Endothelial cell of umbilical vein (primary cell): Measurements from ENCODE around the gene KCNMA1. TPM values are rescaled to one million over a fixed set of nuclear protein-coding genes. Genes with fewer than 3 reads are reported as not detected.

Experiments
- BruUV-seq: library from RNA; stranded (reverse); fragments of 400-500 nt; replicated peaks from 2 replicates; lab custom pipeline; 2021; lab: Mats Ljungman, UMichigan
- CTCF ChIA-PET: fragments of 300-600, 350-600 bp; sonication (Branson Sonifier 250); formaldehyde crosslinking; loops from one replicate; lab custom pipeline; 2021; ENCODE audit warnings: antibody characterized with exemption, inconsistent platforms; lab: Charles Lee
- POLR2A ChIA-PET: fragments of 300-600, 350-600 bp; sonication (Branson Sonifier 250); formaldehyde crosslinking; loops from one replicate; lab custom pipeline; 2021; ENCODE audit warnings: antibody characterized with exemption, inconsistent platforms; lab: Charles Lee
- DNase-seq: peaks from one replicate; pipeline ENCODE4 v3.0.0-alpha.2; 2011; ENCODE audit warnings: low read depth, low spot score
- FAIRE-seq: peaks from 2 replicates; lab custom pipeline; 2011; peaks lifted over from hg19 to GRCh38; lab: Jason Lieb, UNC
- H2AFZ ChIP-seq: 2 replicates; pipeline ENCODE4 v1.6.0; 2012; ENCODE audit warnings: low read depth, low read length, control low read depth, inconsistent platforms
- H3K27ac ChIP-seq: 2 replicates; pipeline ENCODE4 v1.5.1; 2011; ENCODE audit warnings: low read depth, mild to moderate bottlenecking, control low read depth, low read length, moderate library complexity; ENCODE audit not compliant: insufficient read depth
- H3K27me3 ChIP-seq, 2 experiments: 2 replicates each; pipeline versions ENCODE4 v1.6.0 to v1.6.1; 2011; ENCODE audit warnings: low read length in 2 of 2, mixed read lengths in 1 of 2; ENCODE audit not compliant: control insufficient read depth in 2 of 2, insufficient read depth in 2 of 2
- H3K36me3 ChIP-seq, 2 experiments: 2 replicates in 1 of 2; 3 replicates in 1 of 2; pipeline ENCODE4 v1.5.1; 2011; ENCODE audit warnings: low read length in 2 of 2, mild to moderate bottlenecking in 1 of 2, moderate library complexity in 1 of 2; ENCODE audit not compliant: control insufficient read depth in 2 of 2, insufficient read depth in 2 of 2; ENCODE audit errors: extremely low read depth in 1 of 2
- H3K4me1 ChIP-seq: 3 replicates; pipeline ENCODE4 v1.5.1; 2011; ENCODE audit warnings: mild to moderate bottlenecking, low read length; ENCODE audit not compliant: control insufficient read depth, insufficient read depth; ENCODE audit errors: extremely low read depth
- H3K4me2 ChIP-seq: 2 replicates; pipeline ENCODE4 v1.6.1; 2011; ENCODE audit warnings: low read length, control low read depth, mixed read lengths; ENCODE audit not compliant: insufficient read depth
- H3K4me3 ChIP-seq, 3 experiments: fragments of 200-600 bp in 1 of 3; sonication (generic), shearing (Covaris generic) in 1 of 3; replicated peaks in 1 of 3; 2 replicates each; pipeline ENCODE4 v1.5.1; 2011 to 2016; ENCODE audit warnings: control low read depth in 3 of 3, low read length in 3 of 3, mild to moderate bottlenecking in 2 of 3, inconsistent platforms in 1 of 3, low read depth in 1 of 3, moderate library complexity in 1 of 3; ENCODE audit not compliant: insufficient read depth in 1 of 3
- H3K79me2 ChIP-seq: 2 replicates; pipeline ENCODE4 v1.6.0; 2012; ENCODE audit warnings: low read length, inconsistent platforms; ENCODE audit not compliant: control insufficient read depth, insufficient read depth
- H3K9ac ChIP-seq: replicated peaks from 2 replicates; pipeline ENCODE3; 2011; ENCODE audit warnings: low read length, control low read depth; ENCODE audit not compliant: insufficient read depth; ENCODE audit errors: extremely low read depth
- H3K9me1 ChIP-seq: replicated peaks from 3 replicates; pipeline ENCODE4 v1.6.0; 2011; ENCODE audit warnings: mild to moderate bottlenecking, low read length; ENCODE audit not compliant: control insufficient read depth, insufficient read depth; ENCODE audit errors: extremely low read depth
- H3K9me3 ChIP-seq: replicated peaks from 2 replicates; pipeline ENCODE4 v1.5.1; 2012; ENCODE audit warnings: low read length, inconsistent platforms; ENCODE audit not compliant: control insufficient read depth, insufficient read depth
- H4K20me1 ChIP-seq: replicated peaks from 2 replicates; pipeline ENCODE3; 2011; ENCODE audit warnings: mild to moderate bottlenecking, low read length; ENCODE audit not compliant: control insufficient read depth, insufficient read depth; ENCODE audit errors: extremely low read depth
- CTCF ChIP-seq, 2 donors: IDR thresholded peaks; 1 replicate in 1 of 2; 2 replicates in 1 of 2; pipeline ENCODE4 v1.5.1; 2011; ENCODE audit warnings: low read length in 2 of 2, mild to moderate bottlenecking in 2 of 2, moderate library complexity in 2 of 2, control low read depth in 1 of 2, inconsistent platforms in 1 of 2, low read depth in 1 of 2; ENCODE audit not compliant: insufficient read depth in 1 of 2; ENCODE audit errors: extremely low read depth in 1 of 2
- EZH2 ChIP-seq: IDR thresholded peaks from 2 replicates; pipeline ENCODE4 v1.6.1; 2012; ENCODE audit warnings: borderline replicate concordance, low read depth, mild to moderate bottlenecking, moderate library complexity, low read length, inconsistent platforms; ENCODE audit not compliant: severe bottlenecking
- FOS ChIP-seq: IDR thresholded peaks from 2 replicates; pipeline ENCODE4 v1.6.1; 2011; ENCODE audit warnings: mild to moderate bottlenecking, low read length, moderate library complexity, borderline replicate concordance; ENCODE audit not compliant: insufficient read depth
- GATA2 ChIP-seq: IDR thresholded peaks from 2 replicates; pipeline ENCODE4 v1.7.0; 2011; ENCODE audit warnings: low read depth, mild to moderate bottlenecking, moderate library complexity, mixed read lengths, low read length; ENCODE audit not compliant: insufficient read length, insufficient read depth
- JUN ChIP-seq: IDR thresholded peaks from 2 replicates; pipeline ENCODE4 v1.6.1; 2011; ENCODE audit warnings: borderline replicate concordance, low read depth; ENCODE audit not compliant: insufficient read length, insufficient read depth
- MAX ChIP-seq: IDR thresholded peaks from 2 replicates; pipeline ENCODE4 v1.6.1; 2011; ENCODE audit not compliant: insufficient read depth, insufficient read length
- MYC ChIP-seq: IDR thresholded peaks from one replicate; pipeline ENCODE4 v1.6.1; 2011; ENCODE audit warnings: mild to moderate bottlenecking, low read depth, low read length
- POLR2A ChIP-seq: IDR thresholded peaks from 2 replicates; pipeline ENCODE4 v1.6.1; 2012; ENCODE audit warnings: low read depth, mild to moderate bottlenecking, control low read depth, low read length
- POLR2AphosphoS5 ChIP-seq: IDR thresholded peaks from 2 replicates; pipeline ENCODE4 v1.6.1; 2012; ENCODE audit warnings: low read depth, mild to moderate bottlenecking, control low read depth, low read length, moderate library complexity; ENCODE audit not compliant: insufficient read depth
- dilution Hi-C: fragments of 300-500 bp; cut with MboI; formaldehyde crosslinking; loops from one replicate; pipeline ENCODE4 v1.15.0; 2019; ENCODE audit warnings: low sequenced_read_pairs; ENCODE audit not compliant: extremely low pct_ligation_motif_present
- intact Hi-C: fragments of 100-400 bp; cut with micrococcal nuclease; formaldehyde crosslinking; loops from one replicate; pipeline ENCODE4 v1.10.0; 2022
- polyA plus RNA-seq, 4 experiments: library from polyadenylated mRNA; depleted of rRNA in 3 of 4; stranded (reverse) in 3 of 4; unstranded in 1 of 4; fragments of >200 nt; gene quantifications; 2 replicates each; pipeline versions ENCODE4 v1.2.1 to v1.2.3, GENCODE V29; 2011 to 2012; ENCODE audit warnings: missing spikeins in 1 of 4
- total RNA-seq: library from RNA; stranded (reverse); gene quantifications from 2 replicates; pipeline ENCODE4 v1.2.3, GENCODE V29; 2021

Gene KCNMA1
- total and polyA plus RNA-seq, 2 donors (not counting 3 experiments of a cell fraction or from before 2014, with no cell fraction given) = 0.10 to 0.82 TPM

GRCh38 chr10:76905251-76905650 is 732.4 kb downstream of the KCNMA1 start:
- Histone ChIP-seq H3K9me3 (no peaks in the 10 kb centered on the region), H3K27me3 (no peaks in the 10 kb centered on the region), H4K20me1 (no peaks in the 10 kb centered on the region), H3K9ac (no peak overlapping the region), H3K4me1 (no peaks in the 10 kb centered on the region), H3K27ac (no peak overlapping the region), H3K4me3 (no peak overlapping the region), H3K9me1 (no peaks in the 10 kb centered on the region), H3K79me2 (no peaks in the 10 kb centered on the region), H2AFZ (no peak overlapping the region), H3K36me3 (no peaks in the 10 kb centered on the region), H3K4me2 (no peak overlapping the region)
- dilution Hi-C loops = no loop called here
- BruUV-seq = no TSS peak
- intact Hi-C loops = no loop called here
- TF ChIP-seq CTCF (IDR thresholded peaks at IDR 0.05; ENCODE audit: extremely low read depth in 1 of 2, insufficient read depth in 1 of 2, low read depth in 1 of 2, low read length in 2 of 2) (no peak), JUN (no peak), MAX (no peak), EZH2 (no peak), MYC (no peak)
- FAIRE-seq = no peak
- DNase-seq = no peak
- POLR2A ChIA-PET = no interaction called here
- CTCF ChIA-PET = no interaction called here

GRCh38 chr10:76903387-76903945 is 734.1 kb downstream of the KCNMA1 start:
- no TSS peak for BruUV-seq
- H3K9ac ChIP-seq = no peak overlapping the region
- no peak overlapping the region for H3K27ac ChIP-seq
- dilution Hi-C loops = no loop called here
- H3K9me1 ChIP-seq = no peaks in the 10 kb centered on the region
- H3K4me3 ChIP-seq = no peak overlapping the region
- DNase-seq (no peak), FAIRE-seq (no peak)
- no peak overlapping the region for H3K4me2 ChIP-seq
- TF ChIP-seq EZH2 (no peak), MYC (no peak), MAX (no peak), JUN (no peak), POLR2AphosphoS5 (no peak), FOS (no peak), CTCF (IDR thresholded peaks at IDR 0.05; ENCODE audit: extremely low read depth in 1 of 2, insufficient read depth in 1 of 2, low read depth in 1 of 2, low read length in 2 of 2) (no peak), POLR2A (no peak), GATA2 (no peak)
- ChIA-PET POLR2A (no interaction called here), CTCF (no interaction called here)
- no peaks in the 10 kb centered on the region for H4K20me1 ChIP-seq
- no peaks in the 10 kb centered on the region for H3K9me3 ChIP-seq
- H3K79me2 ChIP-seq = no peaks in the 10 kb centered on the region
- H3K36me3 ChIP-seq = no peaks in the 10 kb centered on the region
- intact Hi-C loops = no loop called here
- H2AFZ ChIP-seq = no peak overlapping the region
- no peaks in the 10 kb centered on the region for H3K27me3 ChIP-seq
- no peaks in the 10 kb centered on the region for H3K4me1 ChIP-seq
